ENCODE measurements around the gene NKTR. TPM values are rescaled to one million over a fixed set of nuclear protein-coding genes. Genes with fewer than 3 reads are reported as not detected.

Gene NKTR
- polyA plus RNA-seq, 1 donor from 2014 or later, result 242 TPM

DNA sequence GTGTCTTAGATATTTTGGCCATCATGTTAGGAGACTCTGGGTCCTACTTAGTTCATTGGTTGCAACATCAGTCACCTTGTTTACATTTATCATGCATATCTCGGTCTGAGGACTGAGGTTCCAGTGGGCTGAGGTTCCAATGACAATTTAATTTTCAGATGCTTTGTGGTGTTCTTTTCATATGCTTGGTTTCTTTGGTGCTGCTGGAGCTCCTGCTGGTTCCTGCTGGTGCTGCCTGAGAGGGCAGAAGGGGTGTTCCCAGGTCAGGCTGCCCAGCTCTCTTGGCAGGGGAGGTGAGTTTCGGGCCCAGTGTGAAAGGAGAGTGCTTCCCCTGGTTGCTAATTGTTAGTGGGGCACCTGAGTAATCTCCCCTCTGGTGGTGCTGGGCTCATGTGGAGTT, 78.0 kb downstream of the NKTR start:
- Histone ChIP-seq H3K9me3 (ENCODE audit: low read length) (no peaks in the 10 kb centered on the region), H2AFZ (ENCODE audit: low read depth, low read length) (no peak overlapping the region), H3K36me3 (ENCODE audit: insufficient read depth, low read length) (no peaks in the 10 kb centered on the region), H3K27me3 (ENCODE audit: insufficient read depth, low read depth, low read length) (no peaks in the 10 kb centered on the region), H3K27ac (ENCODE audit: low read length) (no peak overlapping the region), H3K4me2 (ENCODE audit: low read length) (no peak overlapping the region), H3K9ac (ENCODE audit: low read length) (no peak overlapping the region), H3F3A (ENCODE audit: insufficient read depth, low read length, poor library complexity, severe bottlenecking) (no peaks in the 10 kb centered on the region), H3K9me2 (ENCODE audit: insufficient read depth, low read length) (no peaks in the 10 kb centered on the region), H3K79me2 (replicated peaks; ENCODE audit: insufficient read depth, low read length) (no peaks in the 10 kb centered on the region), H4K20me1 (ENCODE audit: insufficient read depth) (no peaks in the 10 kb centered on the region), H3K4me3 (ENCODE audit: low read length) (no peak overlapping the region)
- TF ChIP-seq, protein P1, sequence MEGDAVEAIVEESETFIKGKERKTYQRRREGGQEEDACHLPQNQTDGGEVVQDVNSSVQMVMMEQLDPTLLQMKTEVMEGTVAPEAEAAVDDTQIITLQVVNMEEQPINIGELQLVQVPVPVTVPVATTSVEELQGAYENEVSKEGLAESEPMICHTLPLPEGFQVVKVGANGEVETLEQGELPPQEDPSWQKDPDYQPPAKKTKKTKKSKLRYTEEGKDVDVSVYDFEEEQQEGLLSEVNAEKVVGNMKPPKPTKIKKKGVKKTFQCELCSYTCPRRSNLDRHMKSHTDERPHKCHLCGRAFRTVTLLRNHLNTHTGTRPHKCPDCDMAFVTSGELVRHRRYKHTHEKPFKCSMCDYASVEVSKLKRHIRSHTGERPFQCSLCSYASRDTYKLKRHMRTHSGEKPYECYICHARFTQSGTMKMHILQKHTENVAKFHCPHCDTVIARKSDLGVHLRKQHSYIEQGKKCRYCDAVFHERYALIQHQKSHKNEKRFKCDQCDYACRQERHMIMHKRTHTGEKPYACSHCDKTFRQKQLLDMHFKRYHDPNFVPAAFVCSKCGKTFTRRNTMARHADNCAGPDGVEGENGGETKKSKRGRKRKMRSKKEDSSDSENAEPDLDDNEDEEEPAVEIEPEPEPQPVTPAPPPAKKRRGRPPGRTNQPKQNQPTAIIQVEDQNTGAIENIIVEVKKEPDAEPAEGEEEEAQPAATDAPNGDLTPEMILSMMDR (IDR thresholded peaks at IDR 0.05; ENCODE audit: poor library complexity, severe bottlenecking), result no peak
- TF ChIP-seq, protein P2, sequence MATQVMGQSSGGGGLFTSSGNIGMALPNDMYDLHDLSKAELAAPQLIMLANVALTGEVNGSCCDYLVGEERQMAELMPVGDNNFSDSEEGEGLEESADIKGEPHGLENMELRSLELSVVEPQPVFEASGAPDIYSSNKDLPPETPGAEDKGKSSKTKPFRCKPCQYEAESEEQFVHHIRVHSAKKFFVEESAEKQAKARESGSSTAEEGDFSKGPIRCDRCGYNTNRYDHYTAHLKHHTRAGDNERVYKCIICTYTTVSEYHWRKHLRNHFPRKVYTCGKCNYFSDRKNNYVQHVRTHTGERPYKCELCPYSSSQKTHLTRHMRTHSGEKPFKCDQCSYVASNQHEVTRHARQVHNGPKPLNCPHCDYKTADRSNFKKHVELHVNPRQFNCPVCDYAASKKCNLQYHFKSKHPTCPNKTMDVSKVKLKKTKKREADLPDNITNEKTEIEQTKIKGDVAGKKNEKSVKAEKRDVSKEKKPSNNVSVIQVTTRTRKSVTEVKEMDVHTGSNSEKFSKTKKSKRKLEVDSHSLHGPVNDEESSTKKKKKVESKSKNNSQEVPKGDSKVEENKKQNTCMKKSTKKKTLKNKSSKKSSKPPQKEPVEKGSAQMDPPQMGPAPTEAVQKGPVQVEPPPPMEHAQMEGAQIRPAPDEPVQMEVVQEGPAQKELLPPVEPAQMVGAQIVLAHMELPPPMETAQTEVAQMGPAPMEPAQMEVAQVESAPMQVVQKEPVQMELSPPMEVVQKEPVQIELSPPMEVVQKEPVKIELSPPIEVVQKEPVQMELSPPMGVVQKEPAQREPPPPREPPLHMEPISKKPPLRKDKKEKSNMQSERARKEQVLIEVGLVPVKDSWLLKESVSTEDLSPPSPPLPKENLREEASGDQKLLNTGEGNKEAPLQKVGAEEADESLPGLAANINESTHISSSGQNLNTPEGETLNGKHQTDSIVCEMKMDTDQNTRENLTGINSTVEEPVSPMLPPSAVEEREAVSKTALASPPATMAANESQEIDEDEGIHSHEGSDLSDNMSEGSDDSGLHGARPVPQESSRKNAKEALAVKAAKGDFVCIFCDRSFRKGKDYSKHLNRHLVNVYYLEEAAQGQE (IDR thresholded peaks at IDR 0.05; ENCODE audit: borderline replicate concordance), result no peak
- no peak for TF ChIP-seq RAD21 (conservative IDR thresholded peaks at IDR 0.05)
- no peak for TF ChIP-seq SMC3 (conservative IDR thresholded peaks at IDR 0.05; ENCODE audit: poor library complexity)
- no peak for TF ChIP-seq POLR2AphosphoS5 (IDR thresholded peaks at IDR 0.05)
- no peak for TF ChIP-seq EZH2 (IDR thresholded peaks at IDR 0.05; ENCODE audit: borderline replicate concordance, insufficient read depth, low read length, poor library complexity, severe bottlenecking)
- TF ChIP-seq EP300 (conservative IDR thresholded peaks at IDR 0.05; ENCODE audit: poor library complexity, severe bottlenecking), result no peak
- TF ChIP-seq TAF1 (IDR thresholded peaks at IDR 0.05; ENCODE audit: low read depth), result no peak
- TF ChIP-seq MXI1 (conservative IDR thresholded peaks at IDR 0.05; ENCODE audit: poor library complexity, severe bottlenecking), result no peak

DNA sequence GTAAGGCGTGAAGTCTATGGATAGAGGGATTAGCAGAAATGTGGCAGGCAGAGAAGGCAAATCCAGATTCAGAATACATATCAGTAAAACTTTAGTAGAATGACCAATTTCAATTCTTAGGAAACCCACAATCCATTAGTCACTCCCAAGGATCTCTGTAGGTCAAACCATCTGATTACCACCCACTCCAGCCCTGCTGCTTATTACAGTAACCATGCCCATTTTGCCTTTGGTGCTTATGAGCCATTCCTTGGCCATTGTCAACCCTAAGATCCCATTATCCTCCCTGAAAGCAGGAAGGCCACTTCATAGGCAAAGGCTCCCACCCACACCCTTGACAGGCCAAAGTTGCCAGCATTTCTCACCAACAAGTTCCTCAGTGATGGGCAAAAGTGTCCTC, 79.8 kb downstream of the NKTR start:
- Histone ChIP-seq H3K9ac (ENCODE audit: low read length) (no peak overlapping the region), H2AFZ (ENCODE audit: low read depth, low read length) (no peak overlapping the region), H3K27ac (ENCODE audit: low read length) (no peak overlapping the region), H3K9me3 (ENCODE audit: low read length) (no peaks in the 10 kb centered on the region), H4K20me1 (ENCODE audit: insufficient read depth) (no peaks in the 10 kb centered on the region), H3K4me3 (ENCODE audit: low read length) (no peak overlapping the region), H3K36me3 (ENCODE audit: insufficient read depth, low read length) (no peaks in the 10 kb centered on the region), H3K79me2 (replicated peaks; ENCODE audit: insufficient read depth, low read length) (no peaks in the 10 kb centered on the region), H3K4me2 (ENCODE audit: low read length) (no peak overlapping the region), H3F3A (ENCODE audit: insufficient read depth, low read length, poor library complexity, severe bottlenecking) (no peaks in the 10 kb centered on the region), H3K27me3 (ENCODE audit: insufficient read depth, low read depth, low read length) (no peaks in the 10 kb centered on the region), H3K9me2 (ENCODE audit: insufficient read depth, low read length) (no peaks in the 10 kb centered on the region)
- TF ChIP-seq TAF1 (IDR thresholded peaks at IDR 0.05; ENCODE audit: low read depth) (no peak), RAD21 (conservative IDR thresholded peaks at IDR 0.05) (no peak)
- TF ChIP-seq, protein P1 (IDR thresholded peaks at IDR 0.05; ENCODE audit: poor library complexity, severe bottlenecking), result no peak

All from neural cell (in vitro differentiated cells).